Aorta (tissue), 5 donors: ENCODE results near the gene KRT78. TPM values are rescaled to one million over a fixed set of nuclear protein-coding genes. Genes with fewer than 3 reads are reported as not detected.
"Not testable (repeated sequence)": the region's sequence is repeated elsewhere in the genome, so short reads cannot be mapped to it uniquely, and the experiment has no call there.

Experiments
- ATAC-seq: fragments of 200-7000 bp; cut with Tn5 transposase; one replicate; pipeline ENCODE4 v1.9.1; 2022; ENCODE audit warnings: moderate library complexity; ENCODE audit not compliant: low FRiP score
- DNase-seq, 2 donors: peaks; one replicate each; pipeline ENCODE4 v3.0.0-alpha.2; 2020
- H3K27ac ChIP-seq, 2 donors: one replicate each; pipeline ENCODE4 v1.5.1; 2013; ENCODE audit warnings: low read length in 2 of 2, mild to moderate bottlenecking in 2 of 2, moderate library complexity in 2 of 2, control low read depth in 1 of 2, inconsistent platforms in 1 of 2, low read depth in 1 of 2
- H3K27me3 ChIP-seq, 2 donors: one replicate each; pipeline ENCODE4 v1.6.1; 2013; ENCODE audit warnings: control low read depth in 1 of 2, low read length in 1 of 2, mild to moderate bottlenecking in 1 of 2, moderate library complexity in 1 of 2; ENCODE audit not compliant: insufficient read depth in 2 of 2, control insufficient read depth in 1 of 2
- H3K36me3 ChIP-seq, 2 donors: one replicate each; pipeline ENCODE4 v1.6.1; 2013; ENCODE audit warnings: control low read depth in 1 of 2, low read length in 1 of 2, mild to moderate bottlenecking in 1 of 2; ENCODE audit not compliant: insufficient read depth in 2 of 2, control insufficient read depth in 1 of 2
- H3K4me1 ChIP-seq, 2 donors: one replicate each; pipeline ENCODE4 v1.6.1; 2013; ENCODE audit warnings: low read length in 2 of 2, control low read depth in 1 of 2, mild to moderate bottlenecking in 1 of 2, moderate library complexity in 1 of 2; ENCODE audit not compliant: insufficient read depth in 2 of 2, control insufficient read depth in 1 of 2
- H3K4me3 ChIP-seq, 2 donors: one replicate each; pipeline ENCODE4 v1.5.1; 2013; ENCODE audit warnings: low read length in 2 of 2, control low read depth in 1 of 2, mild to moderate bottlenecking in 1 of 2
- H3K9me3 ChIP-seq: one replicate; pipeline ENCODE4 v1.6.1; 2013; ENCODE audit warnings: mild to moderate bottlenecking, low read length; ENCODE audit not compliant: control insufficient read depth
- WGBS, 2 donors: extraction: QIAGEN DNeasy Blood & Tissue Kit; methylation state at CpG; one replicate each; pipeline ENCODE4 v1.1.7; 2013; 5-methylcytosine and 5-hydroxymethylcytosine counted together
- intact Hi-C, 2 donors: fragments of 100-400 bp; cut with DNase I; formaldehyde crosslinking; loops; one replicate each; pipeline versions ENCODE4 v1.14.2 to v1.15.0; 2022
- polyA plus RNA-seq, 2 donors: library from polyadenylated mRNA; stranded (reverse); fragments of 200-250 nt; gene quantifications; one replicate each; pipeline ENCODE4 v1.2.3, GENCODE V29; 2013
- total RNA-seq, 2 donors: library from RNA; stranded (reverse); fragmentation: NEBNext Ultra II Directional; extraction: Animal tissue kit (Norgen Biotek cat#: 25700); gene quantifications; one replicate each; pipeline ENCODE4 v1.2.1, GENCODE V29; 2021
- donor health status: healthy with polysubstance abuse.
- donor health status: Bipolar disorder and iron deficiency.
- donor health status: DM: no; HTN: no; CAD: no.
- donor health status: DM: no; HTN: no; CAD: no.
- donor health status: DM: yes; HTN: yes; CAD: no.

The KRT78 gene
- total and polyA plus RNA-seq, 4 donors: 0.10 to 2.0 TPM; not detected in 2

DNA sequence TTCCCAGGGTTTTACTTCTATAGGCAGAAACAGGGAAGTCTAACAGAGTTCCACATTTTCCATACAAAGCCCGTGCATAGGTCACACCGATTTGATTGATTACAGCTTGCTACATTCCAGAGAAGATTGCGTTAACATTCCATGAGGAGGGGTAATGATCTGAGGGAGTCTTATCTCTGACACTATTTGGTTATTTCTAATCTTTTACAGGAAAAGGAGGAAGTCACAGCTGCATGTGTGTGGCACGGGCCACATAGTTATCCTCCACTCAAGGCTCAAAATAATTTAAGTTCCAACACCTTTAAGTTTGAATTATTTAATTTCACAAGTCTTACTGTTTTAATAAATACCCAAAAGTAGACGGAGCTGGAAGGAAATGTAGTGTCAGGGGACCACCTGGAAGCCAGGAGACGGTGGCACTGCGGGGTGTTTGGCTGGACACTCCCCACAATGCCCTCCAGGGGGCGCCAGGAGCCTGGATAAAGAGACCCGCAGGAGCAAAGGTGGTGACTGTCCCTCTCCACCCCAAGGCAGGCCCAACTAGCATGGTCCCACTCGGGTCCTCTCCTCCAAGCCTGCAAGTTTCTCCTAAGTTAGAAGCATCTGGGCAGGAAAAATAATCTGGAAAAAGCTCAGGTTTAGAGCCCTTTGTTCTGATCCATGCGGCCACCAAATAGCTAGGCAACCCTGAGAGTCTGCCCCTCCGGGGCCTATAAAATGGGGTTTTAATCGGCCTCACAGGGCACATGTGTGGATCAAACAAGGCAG lies 35.9 kb upstream of the KRT78 start:
- no peak overlapping the region for H3K4me3 ChIP-seq
- H3K4me1 ChIP-seq: no peaks in the 10 kb centered on the region
- intact Hi-C loops: loop anchor here (1.0 to 5.0 kb wide), 3 partner anchors 96 to 727 kb away; no protein-coding TSS in a partner anchor
- no peaks in the 10 kb centered on the region for H3K36me3 ChIP-seq
- H3K27ac ChIP-seq: no peak overlapping the region
- ATAC-seq (peak; percentile 89), DNase-seq (peak; percentile 83 to 95)
- no peaks in the 10 kb centered on the region for H3K27me3 ChIP-seq
- 38 to 40% methylated on average over 13 of the region's 13 CpGs for WGBS, 2 donors
- no peaks in the 10 kb centered on the region for H3K9me3 ChIP-seq

DNA sequence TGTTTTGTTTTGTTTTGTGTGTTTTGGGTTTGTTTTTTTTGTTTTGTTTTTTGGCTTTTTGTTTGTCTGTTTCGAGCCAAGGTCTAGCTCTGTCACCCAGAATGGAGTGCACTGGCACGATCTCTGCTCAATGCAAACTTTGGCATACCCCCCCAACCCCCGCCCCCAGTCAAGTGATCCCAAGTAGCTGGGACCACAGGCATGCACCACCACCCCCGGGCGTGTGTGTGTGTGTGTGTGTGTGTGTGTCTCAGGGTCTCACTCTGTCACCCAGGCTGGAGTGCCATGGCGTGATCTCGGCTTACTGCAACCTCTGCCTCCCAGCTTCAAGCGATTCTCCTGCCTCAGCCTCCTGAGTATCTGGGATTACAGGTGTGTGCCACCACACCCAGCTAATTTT lies 31.7 kb upstream of the KRT78 start:
- intact Hi-C loops: loop anchor here in 1 of 2 donors (5.0 kb wide), 1 partner anchor 723 kb away; no protein-coding TSS in a partner anchor
- H3K4me1 ChIP-seq, H3K4me3 ChIP-seq, DNase-seq, ATAC-seq, H3K9me3 ChIP-seq, H3K27me3 ChIP-seq, H3K27ac ChIP-seq, H3K36me3 ChIP-seq: not testable (repeated sequence)
- 71 to 75% methylated on average over 8 of the region's 8 CpGs for WGBS, 2 donors

DNA sequence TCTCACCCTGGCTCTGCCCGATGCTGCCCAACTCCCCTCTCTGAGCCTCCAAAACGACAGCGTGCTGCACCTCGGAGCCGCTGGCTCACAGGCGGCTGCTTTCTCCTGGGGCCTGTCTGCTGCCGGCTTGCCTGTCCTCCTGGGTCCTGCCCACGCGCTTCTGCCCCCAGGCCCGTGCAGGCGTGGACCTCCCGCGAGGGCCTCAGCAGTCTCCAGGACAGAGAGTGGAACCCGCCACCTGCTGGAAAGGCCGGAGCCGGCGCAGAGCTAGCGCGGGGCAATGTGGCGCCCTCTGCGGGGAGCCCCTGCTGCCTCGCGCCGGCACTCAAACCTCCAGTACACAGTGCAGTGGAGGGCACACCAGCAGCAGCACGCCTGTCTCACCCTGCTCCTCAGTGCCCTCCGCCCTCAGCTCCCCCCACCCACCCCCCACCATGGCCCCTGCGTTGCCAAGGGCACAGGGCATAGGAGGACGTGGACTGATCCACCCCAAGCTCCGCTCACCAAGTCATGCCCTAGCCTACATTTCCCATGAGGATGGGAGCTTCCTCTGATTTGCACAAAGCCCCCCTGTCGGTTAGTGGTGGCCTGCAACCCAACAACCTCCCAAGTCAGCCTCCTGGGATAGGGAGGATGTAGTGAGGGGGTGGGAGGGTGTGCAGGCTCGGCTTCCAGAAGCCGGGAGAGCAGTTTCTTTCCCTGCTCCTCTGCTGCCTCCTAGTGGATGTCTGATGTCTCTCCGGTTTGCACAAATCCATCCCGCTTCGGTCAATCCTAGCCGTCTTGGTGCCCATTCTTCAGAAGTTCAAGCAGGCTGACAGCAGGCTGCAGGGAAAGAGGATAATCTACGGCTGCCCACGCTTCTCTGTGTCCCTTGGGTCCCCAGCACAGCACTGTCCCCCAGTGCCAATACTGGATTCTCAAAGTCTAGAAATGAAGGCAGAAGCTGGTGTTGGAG lies 30.9 kb upstream of the KRT78 start:
- H3K27ac ChIP-seq: no peak overlapping the region
- peak; percentile 90 for ATAC-seq

DNA sequence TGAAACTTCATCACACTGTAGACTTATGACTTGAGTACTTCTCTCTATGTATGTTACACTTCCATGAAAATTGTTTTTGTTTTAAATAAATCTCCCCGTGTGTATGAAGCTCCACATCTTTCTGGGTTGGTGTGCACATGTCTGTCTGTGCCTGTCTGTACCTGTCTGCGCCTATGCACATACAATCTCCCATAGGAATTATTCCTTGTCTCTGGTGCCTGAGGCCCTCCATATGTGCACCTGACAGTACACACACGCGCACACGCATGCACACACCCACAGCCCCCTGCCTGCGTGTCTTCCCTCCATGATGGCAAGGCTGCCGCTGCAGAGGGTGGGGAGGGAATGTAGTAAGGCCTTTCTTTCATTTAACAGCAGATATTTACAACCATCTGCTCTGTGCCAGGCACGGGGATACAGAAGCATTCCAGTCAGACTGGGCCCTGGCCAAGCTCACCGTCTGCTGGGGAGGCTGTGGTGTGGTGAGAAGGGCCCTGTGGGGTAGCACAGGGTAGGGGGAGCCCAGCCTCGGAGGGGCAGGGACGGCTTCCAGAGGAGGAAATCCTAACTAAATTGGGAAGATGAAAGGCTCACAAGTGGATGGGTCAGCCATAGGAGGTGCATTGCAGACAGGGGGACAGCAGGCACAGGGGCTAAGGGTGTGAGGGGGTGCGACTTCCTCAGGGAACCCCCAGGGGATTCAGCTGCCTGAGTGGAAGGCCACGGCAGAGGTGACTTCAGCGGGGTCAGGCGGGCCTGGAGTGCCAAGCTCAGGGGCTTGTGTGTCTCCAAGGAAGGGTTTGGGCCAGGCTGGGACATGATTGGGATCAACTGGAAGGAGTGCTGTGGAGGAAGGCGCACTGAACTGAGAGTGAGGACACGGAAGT lies 30.0 kb upstream of the KRT78 start:
- no peaks in the 10 kb centered on the region for H3K4me1 ChIP-seq
- WGBS, 2 donors: 80 to 81% methylated on average over 17 of the region's 17 CpGs
- no peaks in the 10 kb centered on the region for H3K36me3 ChIP-seq
- H3K9me3 ChIP-seq: no peaks in the 10 kb centered on the region
- intact Hi-C loops: loop anchor here (1.0 to 5.0 kb wide), 5 partner anchors 296 to 731 kb away; no protein-coding TSS in a partner anchor
- H3K4me3 ChIP-seq: no peak overlapping the region
- ATAC-seq (no peak), DNase-seq (no peak)
- no peak overlapping the region for H3K27ac ChIP-seq
- H3K27me3 ChIP-seq: no peaks in the 10 kb centered on the region

More for the DNA sequence above, 30.9 kb upstream of the KRT78 start:
- no peaks in the 10 kb centered on the region for H3K27me3 ChIP-seq
- peak; percentile 85 to 88 for DNase-seq
- 10 to 12% methylated on average over 35 to 38 of the region's 38 CpGs for WGBS, 2 donors
- no peak overlapping the region for H3K4me3 ChIP-seq
- intact Hi-C loops: loop anchor here (1.0 to 5.0 kb wide), 6 partner anchors 297 to 732 kb away; no protein-coding TSS in a partner anchor
- no peaks in the 10 kb centered on the region for H3K36me3 ChIP-seq
- no peaks in the 10 kb centered on the region for H3K9me3 ChIP-seq
- no peaks in the 10 kb centered on the region for H3K4me1 ChIP-seq

DNA sequence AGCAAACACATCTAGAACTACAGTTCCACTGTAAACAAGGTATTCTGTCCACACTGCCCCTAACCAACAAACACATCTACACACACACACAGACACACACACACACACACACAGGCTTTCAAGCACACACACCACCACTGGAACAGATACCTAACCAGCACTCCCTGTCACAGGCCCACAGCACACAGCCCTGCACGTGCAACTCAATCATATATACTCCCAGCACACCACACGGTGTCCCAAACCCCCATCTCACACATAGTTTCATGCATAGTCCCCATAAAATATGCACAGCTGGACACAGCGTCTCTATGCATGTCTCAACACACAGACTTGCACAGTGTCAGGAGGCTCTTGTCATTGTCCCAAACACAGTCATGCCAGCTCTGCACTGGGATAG lies 28.4 kb upstream of the KRT78 start:
- Histone ChIP-seq H3K4me1 (no peaks in the 10 kb centered on the region), H3K4me3 (no peak overlapping the region), H3K9me3 (no peaks in the 10 kb centered on the region), H3K36me3 (no peaks in the 10 kb centered on the region), H3K27ac (no peak overlapping the region), H3K27me3 (no peaks in the 10 kb centered on the region)
- WGBS, 2 donors: 79 to 82% methylated on average over 3 of the region's 3 CpGs
- intact Hi-C loops: loop anchor here (5.0 kb wide), 3 partner anchors 295 to 730 kb away; no protein-coding TSS in a partner anchor
- DNase-seq (no peak), ATAC-seq (no peak)

DNA sequence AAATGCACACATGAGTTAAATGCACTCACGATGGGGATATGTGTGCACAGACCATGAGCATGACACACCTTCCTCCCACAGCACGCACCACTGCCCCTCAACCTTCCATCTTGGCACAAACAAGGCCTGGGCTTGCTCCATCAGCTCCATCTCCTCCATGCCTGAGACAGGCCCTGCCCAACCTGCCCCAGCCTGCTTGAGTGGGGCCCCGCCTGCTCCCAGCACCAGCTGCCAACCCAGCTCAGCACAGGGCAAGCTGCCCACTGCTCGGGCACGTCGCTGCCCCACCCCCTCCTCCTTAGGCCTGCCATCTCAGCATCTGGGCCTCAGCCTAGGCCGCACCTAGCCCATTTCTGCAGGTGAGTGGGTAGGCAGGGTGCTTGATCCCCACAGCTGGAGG lies 27.6 kb upstream of the KRT78 start:
- Histone ChIP-seq H3K36me3 (no peaks in the 10 kb centered on the region), H3K4me3 (no peak overlapping the region), H3K9me3 (no peaks in the 10 kb centered on the region), H3K27me3 (no peaks in the 10 kb centered on the region), H3K4me1 (no peaks in the 10 kb centered on the region), H3K27ac (no peak overlapping the region)
- DNase-seq (peak in 1 of 2 donors; percentile 77), ATAC-seq (no peak)
- intact Hi-C loops: loop anchor here (5.0 kb wide), 3 partner anchors 294 to 729 kb away; no protein-coding TSS in a partner anchor
- 46 to 57% methylated on average over 7 of the region's 7 CpGs for WGBS, 2 donors

DNA sequence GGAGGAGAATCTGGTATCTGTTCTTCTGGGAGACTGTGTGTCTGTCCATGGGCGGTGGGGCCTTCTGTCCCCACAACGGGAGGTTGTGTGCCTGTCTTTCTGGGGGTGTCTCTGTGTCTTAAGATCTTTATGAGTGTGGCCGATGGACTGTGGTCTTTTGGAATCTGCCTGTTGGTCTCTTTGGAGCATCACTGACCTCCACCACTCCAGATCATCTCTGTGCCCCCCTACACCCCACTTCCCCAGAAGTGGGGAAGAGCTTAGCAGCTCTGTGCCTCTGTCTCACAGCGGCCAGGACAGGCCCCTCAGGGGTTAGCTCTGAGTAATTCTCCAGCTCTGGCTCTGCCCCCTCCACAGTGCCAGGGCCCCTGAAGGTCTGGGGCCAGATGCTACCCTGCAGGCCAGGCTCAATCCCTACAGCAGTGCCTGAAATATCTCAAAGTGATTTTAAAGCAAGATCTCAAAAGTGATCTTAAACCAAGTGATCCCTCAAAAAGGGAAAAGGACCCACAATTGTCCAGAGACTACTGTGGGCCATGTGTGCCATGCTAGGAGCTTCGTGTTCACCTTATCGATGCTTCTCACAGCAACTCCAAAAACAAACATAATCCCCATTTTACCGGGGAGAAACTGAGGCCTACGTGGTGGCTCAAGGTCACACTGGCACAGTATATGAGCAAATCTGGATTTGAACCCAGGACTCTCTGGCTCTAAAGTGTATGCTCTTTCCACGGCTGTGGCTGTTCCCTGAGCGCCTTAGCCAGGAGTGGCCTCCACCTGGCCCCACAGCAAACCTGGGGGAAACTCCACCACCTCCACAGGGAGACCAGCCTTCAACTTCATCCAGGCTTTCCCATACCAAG lies 26.0 kb upstream of the KRT78 start:
- Histone ChIP-seq H3K27me3 (no peaks in the 10 kb centered on the region), H3K9me3 (no peaks in the 10 kb centered on the region), H3K4me1 (no peaks in the 10 kb centered on the region), H3K4me3 (no peak overlapping the region), H3K27ac (peak overlapping the region in 1 of 2 donors; percentile 10), H3K36me3 (no peaks in the 10 kb centered on the region)
- intact Hi-C loops: loop anchor here (2.0 to 5.0 kb wide), 4 partner anchors 293 to 728 kb away; no protein-coding TSS in a partner anchor
- ATAC-seq (no peak), DNase-seq (no peak)
- 74 to 79% methylated on average over 10 of the region's 10 CpGs for WGBS, 2 donors
